Fibroblast of skin of abdomen (primary cell): ENCODE results near the gene ATP10B.

Experiments
- DNase-seq: peaks from one replicate; pipeline ENCODE4 v3.0.0-alpha.2; 2013

ATP10B gene

GRCh38 chr5:160685219-160685618, 166.8 kb downstream of the ATP10B start:
- no peak for DNase-seq

- no peak for DNase-seq
Observed at GRCh38 chr5:160679567-160680309, 172.3 kb downstream of the ATP10B start.

GRCh38 chr5:160675988-160676387, 176.0 kb downstream of the ATP10B start:
- no peak for DNase-seq

GRCh38 chr5:160674901-160675300, 177.1 kb downstream of the ATP10B start:
- DNase-seq: no peak

- no peak for DNase-seq
Observed at GRCh38 chr5:160672521-160672920, 179.5 kb downstream of the ATP10B start.

GRCh38 chr5:160668356-160668755, 183.7 kb downstream of the ATP10B start:
- DNase-seq: no peak

- no peak for DNase-seq
Observed at GRCh38 chr5:160667160-160667559, 184.9 kb downstream of the ATP10B start.

- DNase-seq: no peak
Observed at GRCh38 chr5:160665460-160665859, 186.6 kb downstream of the ATP10B start.

GRCh38 chr5:160660132-160660531, 191.9 kb downstream of the ATP10B start:
- DNase-seq: no peak

- no peak for DNase-seq
Observed at GRCh38 chr5:160657622-160658458, 194.2 kb downstream of the ATP10B start.

- DNase-seq: no peak
Observed at GRCh38 chr5:160657068-160657507, 194.9 kb downstream of the ATP10B start.

GRCh38 chr5:160655717-160656116, 196.3 kb downstream of the ATP10B start:
- DNase-seq: no peak

- DNase-seq: no peak
Observed at GRCh38 chr5:160651692-160652645, 200.0 kb downstream of the ATP10B start.

GRCh38 chr5:160649304-160649703, 202.7 kb downstream of the ATP10B start:
- DNase-seq: no peak

- DNase-seq: no peak
Observed at GRCh38 chr5:160646033-160646432, 206.0 kb downstream of the ATP10B start.

- DNase-seq: no peak
Observed at GRCh38 chr5:160643616-160644240, 208.3 kb downstream of the ATP10B start.

- no peak for DNase-seq
Observed at GRCh38 chr5:160641405-160641804, 210.6 kb downstream of the ATP10B start.

GRCh38 chr5:160640406-160640805, 211.6 kb downstream of the ATP10B start:
- no peak for DNase-seq

GRCh38 chr5:160638161-160638742, 213.8 kb downstream of the ATP10B start:
- DNase-seq: no peak

- DNase-seq: no peak
Observed at GRCh38 chr5:160637357-160638090, 214.5 kb downstream of the ATP10B start.

GRCh38 chr5:160635663-160636062, 216.3 kb downstream of the ATP10B start:
- DNase-seq: no peak
